ENCODE measurements around the gene OR10A5. TPM values are rescaled to one million over a fixed set of nuclear protein-coding genes. Genes with fewer than 3 reads are reported as not detected.

OR10A5 gene
- total and polyA plus RNA-seq, 2 donors (not counting 3 experiments of a cell fraction or from before 2014, with no cell fraction given), result not detected

- dilution Hi-C loops (cut with MboI; ENCODE audit: extremely low pct_ligation_motif_present, low sequenced_read_pairs) (no loop called here), intact Hi-C loops (cut with micrococcal nuclease) (no loop called here)
- H3K4me3 ChIP-seq (replicated peaks in 1 of 3; ENCODE audit: insufficient read depth in 1 of 3, low read depth in 1 of 3, low read length in 3 of 3), result no peak overlapping the region
- no peak for FAIRE-seq
- H3K9me1 ChIP-seq (replicated peaks; ENCODE audit: control insufficient read depth, extremely low read depth, insufficient read depth, low read length), result no peaks in the 10 kb centered on the region
- no peaks in the 10 kb centered on the region for H3K27me3 ChIP-seq (ENCODE audit: control insufficient read depth in 2 of 2, insufficient read depth in 2 of 2, low read length in 2 of 2)
- H3K27ac ChIP-seq (ENCODE audit: insufficient read depth, low read depth, low read length), result no peak overlapping the region
- TF ChIP-seq POLR2AphosphoS5 (IDR thresholded peaks at IDR 0.05; ENCODE audit: insufficient read depth, low read depth, low read length) (no peak), EZH2 (IDR thresholded peaks at IDR 0.05; ENCODE audit: borderline replicate concordance, low read depth, low read length, severe bottlenecking) (no peak), JUN (IDR thresholded peaks at IDR 0.05; ENCODE audit: borderline replicate concordance, insufficient read depth, insufficient read length, low read depth) (no peak), POLR2A (IDR thresholded peaks at IDR 0.05; ENCODE audit: low read depth, low read length) (no peak)
- ChIA-PET POLR2A (no interaction called here), CTCF (interaction anchor here (2.2 kb wide), 1 partner anchor 624 kb away, joined by 6 read pairs; no protein-coding TSS in a partner anchor)
- no peaks in the 10 kb centered on the region for H3K79me2 ChIP-seq (ENCODE audit: control insufficient read depth, insufficient read depth, low read length)
- H3K4me1 ChIP-seq (ENCODE audit: control insufficient read depth, extremely low read depth, insufficient read depth, low read length), result no peaks in the 10 kb centered on the region
- H3K9ac ChIP-seq (replicated peaks; ENCODE audit: extremely low read depth, insufficient read depth, low read length), result no peak overlapping the region
- no peaks in the 10 kb centered on the region for H3K36me3 ChIP-seq (ENCODE audit: control insufficient read depth in 2 of 2, extremely low read depth in 1 of 2, insufficient read depth in 2 of 2, low read length in 2 of 2)
- no peak overlapping the region for H2AFZ ChIP-seq (ENCODE audit: low read depth, low read length)
- H3K4me2 ChIP-seq (ENCODE audit: insufficient read depth, low read length), result no peak overlapping the region
- no peaks in the 10 kb centered on the region for H3K9me3 ChIP-seq (replicated peaks; ENCODE audit: control insufficient read depth, insufficient read depth, low read length)
- no TSS peak for BruUV-seq (replicated peaks)
- no peaks in the 10 kb centered on the region for H4K20me1 ChIP-seq (replicated peaks; ENCODE audit: control insufficient read depth, extremely low read depth, insufficient read depth, low read length)
- DNase-seq (ENCODE audit: low read depth, low spot score), result no peak
These were observed 26.5 kb upstream of the OR10A5 start for GRCh38 chr11:6818967-6819366.

DNA sequence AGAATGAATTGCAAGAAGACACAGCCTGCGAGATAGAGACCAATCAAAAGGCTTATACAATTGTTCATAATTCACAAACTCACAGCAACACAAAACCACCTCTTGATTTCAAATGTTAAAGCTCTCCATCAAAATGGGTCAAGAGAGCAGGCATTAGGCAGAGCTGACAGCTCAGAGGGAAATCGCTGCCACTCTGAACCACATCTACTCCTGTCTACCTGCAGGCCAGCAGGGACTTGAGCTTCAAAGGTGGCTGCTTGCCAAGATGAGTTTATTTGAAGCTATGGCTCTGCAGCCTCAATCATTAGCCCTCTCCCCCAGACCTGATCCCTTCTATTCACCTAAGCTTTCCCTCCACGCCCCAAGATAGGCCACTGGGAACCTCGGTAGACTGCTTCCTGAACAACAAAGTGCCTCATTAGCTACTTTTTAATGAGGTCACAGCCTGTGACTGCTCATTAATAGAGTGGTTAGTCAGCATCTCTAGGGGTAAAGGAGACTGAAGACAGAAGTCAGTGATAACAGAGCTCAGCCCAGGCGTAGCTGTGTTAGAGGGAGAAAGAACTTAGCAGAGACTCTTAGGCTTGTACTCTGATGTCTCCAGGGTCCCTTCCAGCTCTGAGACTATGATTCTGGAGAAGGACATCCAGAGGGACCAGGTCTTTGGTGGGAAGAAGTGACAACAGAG lies 21.2 kb upstream of the OR10A5 start:
- dilution Hi-C loops (cut with MboI; ENCODE audit: extremely low pct_ligation_motif_present, low sequenced_read_pairs), result no loop called here
- no peaks in the 10 kb centered on the region for H3K36me3 ChIP-seq (ENCODE audit: control insufficient read depth in 2 of 2, extremely low read depth in 1 of 2, insufficient read depth in 2 of 2, low read length in 2 of 2)
- no peaks in the 10 kb centered on the region for H3K9me1 ChIP-seq (replicated peaks; ENCODE audit: control insufficient read depth, extremely low read depth, insufficient read depth, low read length)
- no peak overlapping the region for H3K9ac ChIP-seq (replicated peaks; ENCODE audit: extremely low read depth, insufficient read depth, low read length)
- no peaks in the 10 kb centered on the region for H3K9me3 ChIP-seq (replicated peaks; ENCODE audit: control insufficient read depth, insufficient read depth, low read length)
- no TSS peak for BruUV-seq (replicated peaks)
- ChIA-PET CTCF (interaction anchor here (1.0 to 3.8 kb wide), 3 partner anchors 9 to 69 kb away, joined by 3 to 27 read pairs (median 3); no protein-coding TSS in a partner anchor), POLR2A (no interaction called here)
- no peaks in the 10 kb centered on the region for H3K27me3 ChIP-seq (ENCODE audit: control insufficient read depth in 2 of 2, insufficient read depth in 2 of 2, low read length in 2 of 2)
- DNase-seq (ENCODE audit: low read depth, low spot score) (no peak), FAIRE-seq (no peak)
- TF ChIP-seq FOS (IDR thresholded peaks at IDR 0.05; ENCODE audit: borderline replicate concordance, insufficient read depth, low read length) (no peak), MAX (IDR thresholded peaks at IDR 0.05; ENCODE audit: insufficient read depth, insufficient read length) (no peak), JUN (IDR thresholded peaks at IDR 0.05; ENCODE audit: borderline replicate concordance, insufficient read depth, insufficient read length, low read depth) (no peak), EZH2 (IDR thresholded peaks at IDR 0.05; ENCODE audit: borderline replicate concordance, low read depth, low read length, severe bottlenecking) (no peak), GATA2 (IDR thresholded peaks at IDR 0.05; ENCODE audit: insufficient read depth, insufficient read length, low read depth, low read length) (no peak), CTCF (IDR thresholded peaks at IDR 0.05; ENCODE audit: extremely low read depth in 1 of 2, insufficient read depth in 1 of 2, low read depth in 1 of 2, low read length in 2 of 2) (no peak), POLR2A (IDR thresholded peaks at IDR 0.05; ENCODE audit: low read depth, low read length) (no peak), MYC (IDR thresholded peaks at IDR 0.05; ENCODE audit: low read depth, low read length) (no peak), POLR2AphosphoS5 (IDR thresholded peaks at IDR 0.05; ENCODE audit: insufficient read depth, low read depth, low read length) (no peak)
- H3K79me2 ChIP-seq (ENCODE audit: control insufficient read depth, insufficient read depth, low read length), result no peaks in the 10 kb centered on the region
- intact Hi-C loops (cut with micrococcal nuclease), result no loop called here
- H2AFZ ChIP-seq (ENCODE audit: low read depth, low read length), result no peak overlapping the region
- H4K20me1 ChIP-seq (replicated peaks; ENCODE audit: control insufficient read depth, extremely low read depth, insufficient read depth, low read length), result no peaks in the 10 kb centered on the region
- H3K4me3 ChIP-seq (replicated peaks in 1 of 3; ENCODE audit: insufficient read depth in 1 of 3, low read depth in 1 of 3, low read length in 3 of 3), result no peak overlapping the region
- H3K27ac ChIP-seq (ENCODE audit: insufficient read depth, low read depth, low read length), result no peak overlapping the region
- H3K4me1 ChIP-seq (ENCODE audit: control insufficient read depth, extremely low read depth, insufficient read depth, low read length), result no peaks in the 10 kb centered on the region
- H3K4me2 ChIP-seq (ENCODE audit: insufficient read depth, low read length), result no peak overlapping the region

Measured in endothelial cell of umbilical vein (primary cell).